Endothelial cell of umbilical vein (primary cell): ENCODE measurements around the gene FAM3C.

Experiments used
- CTCF ChIP-seq, 2 donors: IDR thresholded peaks; 1 replicate in 1 of 2; 2 replicates in 1 of 2; pipeline ENCODE4 v1.5.1; 2011; ENCODE audit warnings: low read length in 2 of 2, mild to moderate bottlenecking in 2 of 2, moderate library complexity in 2 of 2, control low read depth in 1 of 2, inconsistent platforms in 1 of 2, low read depth in 1 of 2; ENCODE audit not compliant: insufficient read depth in 1 of 2; ENCODE audit errors: extremely low read depth in 1 of 2
- EZH2 ChIP-seq: IDR thresholded peaks from 2 replicates; pipeline ENCODE4 v1.6.1; 2012; ENCODE audit warnings: borderline replicate concordance, low read depth, mild to moderate bottlenecking, moderate library complexity, low read length, inconsistent platforms; ENCODE audit not compliant: severe bottlenecking
- GATA2 ChIP-seq: IDR thresholded peaks from 2 replicates; pipeline ENCODE4 v1.7.0; 2011; ENCODE audit warnings: low read depth, mild to moderate bottlenecking, moderate library complexity, mixed read lengths, low read length; ENCODE audit not compliant: insufficient read length, insufficient read depth
- JUN ChIP-seq: IDR thresholded peaks from 2 replicates; pipeline ENCODE4 v1.6.1; 2011; ENCODE audit warnings: borderline replicate concordance, low read depth; ENCODE audit not compliant: insufficient read length, insufficient read depth
- MAX ChIP-seq: IDR thresholded peaks from 2 replicates; pipeline ENCODE4 v1.6.1; 2011; ENCODE audit not compliant: insufficient read depth, insufficient read length
- MYC ChIP-seq: IDR thresholded peaks from one replicate; pipeline ENCODE4 v1.6.1; 2011; ENCODE audit warnings: mild to moderate bottlenecking, low read depth, low read length
- POLR2A ChIP-seq: IDR thresholded peaks from 2 replicates; pipeline ENCODE4 v1.6.1; 2012; ENCODE audit warnings: low read depth, mild to moderate bottlenecking, control low read depth, low read length
- POLR2AphosphoS5 ChIP-seq: IDR thresholded peaks from 2 replicates; pipeline ENCODE4 v1.6.1; 2012; ENCODE audit warnings: low read depth, mild to moderate bottlenecking, control low read depth, low read length, moderate library complexity; ENCODE audit not compliant: insufficient read depth

- TF ChIP-seq POLR2A (no peak), CTCF (IDR thresholded peaks at IDR 0.05; ENCODE audit: extremely low read depth in 1 of 2, insufficient read depth in 1 of 2, low read depth in 1 of 2, low read length in 2 of 2) (no peak), MAX (no peak), POLR2AphosphoS5 (no peak), EZH2 (no peak), GATA2 (no peak), JUN (no peak), MYC (no peak)
These were observed 35.4 kb upstream of the FAM3C start for GRCh38 chr7:121431389-121431995.
